NCI-H748 (cell line): ENCODE data around the gene NAPB.
"Not testable (repeated sequence)": the region's sequence is repeated elsewhere in the genome, so short reads cannot be mapped to it uniquely, and the experiment has no call there.

ENCODE experiments used
- DNase-seq: peaks from one replicate; lab custom pipeline; 2025; ENCODE audit not compliant: unreplicated experiment; lab: John Stamatoyannopoulos, UW

The NAPB gene

GRCh38 chr20:23420943-23421931 is at the start of gene NAPB:
Gene NAPB (minus strand): TSS chr20:23421488. CDS start chr20:23421402, 86 bp downstream.
- DNase-seq = peak; percentile 98

GRCh38 chr20:23466961-23467360 is 45.7 kb upstream of the NAPB start:
- DNase-seq = not testable (repeated sequence)

DNA sequence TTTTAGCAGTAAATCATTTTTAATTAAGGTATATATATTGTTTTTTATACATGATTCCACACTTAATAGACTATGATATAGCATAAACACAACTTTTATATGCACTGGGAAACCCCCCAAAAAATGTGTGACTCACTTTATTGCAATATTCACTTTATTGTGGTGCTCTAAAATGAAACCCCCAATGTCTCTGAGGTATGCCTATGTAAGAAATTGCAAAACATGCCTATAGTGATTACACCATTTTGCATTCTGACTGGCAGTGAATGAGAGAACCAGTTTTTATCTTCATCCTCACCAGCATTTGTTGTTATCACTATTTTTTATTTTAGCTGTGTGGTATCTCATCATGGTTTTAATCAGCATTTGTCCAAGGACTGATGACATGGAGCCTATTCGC is 39.9 kb upstream of the NAPB start:
- no peak for DNase-seq

DNA sequence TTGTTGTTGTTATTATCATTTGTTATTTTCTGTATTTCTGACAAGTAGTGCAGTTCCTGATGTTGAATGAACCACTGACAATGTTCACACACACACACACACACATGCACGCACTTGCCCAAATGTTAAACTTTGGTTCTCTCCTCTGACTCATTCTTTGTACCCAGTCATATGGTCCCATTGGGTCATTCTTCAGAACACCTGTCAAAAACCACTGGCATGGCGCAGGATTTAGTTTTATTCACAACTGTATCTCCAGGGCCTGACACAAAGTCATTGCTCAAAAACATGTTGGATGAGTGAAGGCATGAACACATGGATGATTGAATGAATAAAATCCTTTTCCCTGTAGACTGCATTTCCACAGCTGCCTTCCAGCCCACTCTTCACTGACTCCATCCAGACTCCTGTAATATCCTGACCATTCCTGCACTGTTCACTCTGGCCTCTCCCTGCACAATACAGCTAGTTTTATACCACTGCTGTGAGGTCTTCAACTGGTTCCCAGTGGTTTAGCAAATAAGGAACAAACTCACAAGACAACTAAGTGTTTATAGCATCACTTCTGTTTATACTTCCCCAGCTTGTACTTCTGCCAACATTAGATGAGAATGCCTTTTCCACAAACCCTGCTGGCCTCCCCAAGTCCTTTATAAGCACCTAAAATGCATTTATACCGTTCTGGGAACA is 38.3 kb upstream of the NAPB start:
- no peak for DNase-seq

GRCh38 chr20:23456873-23457272 is 35.6 kb upstream of the NAPB start:
- DNase-seq = no peak

- peak; percentile 19 for DNase-seq
Observed at GRCh38 chr20:23456409-23456808, 35.1 kb upstream of the NAPB start.

GRCh38 chr20:23455639-23456038 is 34.4 kb upstream of the NAPB start:
- no peak for DNase-seq

- DNase-seq = no peak
Observed at GRCh38 chr20:23454816-23455215, 33.5 kb upstream of the NAPB start.

DNA sequence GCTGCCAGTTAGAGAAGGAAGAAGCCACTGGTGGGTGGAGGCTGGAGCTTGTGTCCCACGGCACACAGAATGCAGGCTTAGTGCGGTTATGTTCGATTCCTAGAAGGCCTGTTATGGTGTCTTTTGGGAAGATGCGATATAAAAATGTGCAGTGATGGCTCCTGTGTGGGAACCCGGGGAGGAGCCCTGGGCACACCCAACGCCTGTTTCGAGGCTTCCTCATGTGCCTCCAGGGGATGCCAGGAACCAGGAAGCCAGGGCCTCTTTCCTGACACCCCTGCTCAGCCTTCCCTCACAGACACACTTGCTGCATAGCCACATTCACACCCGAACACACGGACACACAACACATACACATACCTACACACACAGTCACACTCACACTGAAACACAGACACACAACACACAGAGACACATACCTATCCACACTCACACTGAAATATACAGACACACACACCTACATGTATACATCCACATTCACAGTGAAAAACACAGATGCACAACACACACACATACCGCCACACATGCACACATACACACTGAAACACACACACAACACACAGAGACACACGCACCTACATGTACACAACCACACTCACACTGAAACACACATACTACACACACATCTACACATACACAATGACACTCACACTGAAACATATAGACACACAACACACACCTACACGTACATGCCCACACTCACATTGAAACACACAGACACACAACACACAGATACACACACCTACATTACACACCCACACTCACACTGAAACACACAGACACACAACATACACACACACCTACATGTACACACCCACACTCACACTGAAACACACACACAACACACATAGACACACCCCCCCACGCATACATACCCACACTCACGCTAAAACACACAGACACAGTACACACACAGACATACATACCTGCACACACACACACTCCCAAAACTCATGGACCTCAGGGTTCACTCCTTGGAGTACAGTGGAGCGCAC is 32.6 kb upstream of the NAPB start:
- no peak for DNase-seq

- DNase-seq = no peak
Observed at GRCh38 chr20:23452776-23453175, 31.5 kb upstream of the NAPB start, which contains the start of gene CST11. Gene CST11 (minus strand): TSS chr20:23452876. CDS start chr20:23452811, 65 bp downstream.

DNA sequence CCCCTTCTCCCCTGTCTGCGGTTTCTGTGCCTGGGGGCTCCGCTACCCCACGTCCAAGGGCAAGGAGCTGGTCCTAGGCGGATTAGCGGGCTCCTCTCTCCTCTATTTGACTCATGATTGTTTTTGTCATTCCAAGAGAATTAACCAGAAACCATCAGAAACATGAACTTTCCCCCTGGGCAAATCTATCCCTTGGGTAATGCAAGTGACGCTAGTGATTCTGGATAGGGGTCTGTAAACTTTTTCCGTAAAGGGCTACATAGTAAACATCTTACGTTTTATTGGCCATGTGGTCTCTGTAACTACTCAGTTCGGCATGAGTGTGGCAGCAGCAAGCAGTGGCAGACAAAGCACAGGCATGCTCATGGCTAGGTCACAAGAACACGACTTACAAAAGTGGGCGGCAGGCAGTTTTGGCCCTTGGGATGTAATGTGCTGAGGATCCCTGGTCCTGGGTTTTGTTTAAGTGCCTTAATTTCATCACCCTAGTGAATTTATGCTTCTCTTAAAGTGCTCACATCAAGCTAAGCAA is 30.7 kb upstream of the NAPB start:
- DNase-seq = no peak

DNA sequence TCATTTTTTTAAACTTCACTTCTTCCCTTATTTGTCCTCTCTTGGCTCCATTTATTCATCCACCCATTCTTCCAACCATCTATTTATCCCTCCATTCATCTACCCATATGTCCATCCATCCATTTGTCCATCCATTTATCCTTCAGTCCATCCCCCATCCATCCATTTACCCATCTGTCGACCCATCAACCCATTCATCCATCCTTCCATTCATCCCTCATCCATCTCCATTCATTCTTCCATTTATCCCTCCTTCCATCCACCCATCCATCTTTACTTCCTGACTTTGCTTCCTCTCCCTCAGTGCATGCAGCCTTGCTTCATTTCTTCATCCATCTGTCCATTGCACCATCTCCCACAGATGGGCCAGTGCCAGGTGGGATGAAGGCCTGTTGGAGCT is 29.6 kb upstream of the NAPB start:
- no peak for DNase-seq

DNA sequence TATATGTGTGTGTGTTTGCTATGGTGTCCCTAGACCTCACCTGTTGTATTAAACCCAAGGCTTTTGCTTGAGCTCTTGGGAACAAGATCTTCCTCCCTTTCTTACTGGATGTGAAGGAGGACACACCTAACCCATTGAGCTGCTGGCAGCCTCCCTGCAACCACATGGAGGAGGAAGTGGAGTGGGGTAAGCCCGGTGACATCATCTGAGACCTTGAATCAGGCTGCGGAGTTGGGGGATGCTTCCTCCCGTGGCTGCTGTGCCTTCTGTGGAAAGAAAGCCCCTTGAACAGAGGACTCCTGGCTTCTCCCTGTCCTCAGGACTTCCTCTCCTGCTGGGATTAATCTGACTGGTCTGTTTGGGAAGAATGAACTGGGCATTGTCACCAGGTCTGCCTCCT is 28.1 kb upstream of the NAPB start:
- DNase-seq = no peak

DNA sequence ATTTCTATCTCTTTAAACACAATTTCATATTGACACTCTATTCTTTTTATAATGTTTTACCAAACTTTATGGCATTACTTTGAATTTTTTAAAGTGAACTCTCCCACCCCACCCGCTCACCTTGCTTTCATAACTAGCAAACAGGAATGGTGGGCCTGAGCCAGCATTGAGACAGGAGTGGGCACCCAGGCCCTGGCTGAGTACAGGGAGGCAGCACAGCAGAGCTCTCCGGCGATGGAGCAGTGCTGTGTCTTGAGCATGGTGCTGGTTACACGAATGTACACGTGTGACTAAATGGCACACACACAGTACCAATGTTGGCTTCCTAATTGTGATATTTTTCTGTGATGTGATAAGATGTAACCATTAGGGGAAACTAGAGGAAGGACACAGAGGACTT is 26.9 kb upstream of the NAPB start:
- no peak for DNase-seq

- DNase-seq = peak; percentile 87
Observed at GRCh38 chr20:23446505-23446904, 25.2 kb upstream of the NAPB start.

- DNase-seq = no peak
Observed at GRCh38 chr20:23445596-23446217, 24.4 kb upstream of the NAPB start.

- no peak for DNase-seq
Observed at GRCh38 chr20:23444859-23445258, 23.6 kb upstream of the NAPB start.

GRCh38 chr20:23442436-23442835 is 21.1 kb upstream of the NAPB start:
- no peak for DNase-seq

GRCh38 chr20:23441850-23442313 is 20.6 kb upstream of the NAPB start:
- DNase-seq = peak; percentile 86

- no peak for DNase-seq
Observed at GRCh38 chr20:23440004-23440403, 18.7 kb upstream of the NAPB start.
